ENCODE measurements around the gene EXOC3L4.

The EXOC3L4 gene

DNA sequence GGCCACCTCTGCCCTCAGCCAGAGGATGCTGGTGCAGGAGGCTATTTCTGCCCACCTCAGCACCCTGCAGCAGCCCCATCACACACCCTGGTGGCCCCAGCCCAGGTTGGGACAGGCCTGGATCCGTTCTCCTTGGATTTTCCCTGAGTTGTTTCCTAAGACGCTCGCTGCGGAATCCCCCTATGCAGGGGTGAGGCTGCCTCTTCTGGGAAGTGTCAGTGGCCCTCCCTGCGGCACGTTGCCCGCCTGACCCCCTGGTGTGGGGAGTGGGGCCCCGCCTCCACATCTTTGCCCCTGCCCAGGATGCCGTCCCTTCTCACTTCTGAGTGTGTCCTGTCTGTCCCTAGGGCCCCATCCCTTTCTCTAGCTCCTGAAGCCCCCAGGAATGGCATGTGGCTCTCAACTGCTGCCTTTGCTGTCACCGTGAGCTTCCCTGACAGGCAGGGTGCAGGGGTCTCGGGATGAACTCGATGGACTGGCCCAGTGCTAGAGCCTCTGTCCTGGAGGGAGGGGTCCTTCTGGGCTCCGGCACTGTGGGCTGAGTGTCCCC lies 594 bp upstream of the EXOC3L4 start:
- no peak for TF ChIP-seq EZH2phosphoT487 (IDR thresholded peaks at IDR 0.05; ENCODE audit: low read depth)
- H2AFZ ChIP-seq (ENCODE audit: low read depth, low read length): no peak overlapping the region

DNA sequence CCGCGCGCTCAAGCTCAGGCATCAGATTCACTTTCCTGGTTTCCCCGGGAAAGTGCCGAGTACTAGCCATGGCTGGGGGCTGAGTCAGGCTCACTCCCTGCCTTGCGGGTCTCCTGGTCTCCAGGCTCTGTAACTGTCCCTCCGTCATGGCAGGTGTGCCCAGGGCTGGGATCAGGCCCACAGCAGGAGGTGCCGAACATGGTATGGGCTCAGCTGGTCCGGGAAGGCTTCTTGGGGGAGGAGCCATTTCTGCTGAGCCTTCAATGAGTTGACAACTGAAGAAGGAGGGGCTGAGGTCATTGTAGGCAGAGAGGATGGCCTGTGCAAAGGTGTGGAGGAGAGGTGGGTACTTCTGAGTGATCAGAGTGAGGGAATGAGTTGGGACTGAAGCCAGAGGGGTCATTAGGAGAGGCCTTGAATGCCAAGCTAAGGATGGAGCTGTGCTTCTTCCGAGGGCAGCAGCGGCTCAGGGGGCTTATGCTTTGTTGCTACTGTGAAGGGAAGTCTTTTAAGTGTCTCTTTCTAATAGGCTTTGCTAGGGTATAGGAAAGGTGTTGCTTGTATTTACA lies 769 bp downstream of the EXOC3L4 start:
- Histone ChIP-seq H3K4me1 (ENCODE audit: low read length) (peaks cover 18% of the 10 kb centered on the region), H3K4me2 (ENCODE audit: low read length) (no peak overlapping the region), H3K4me3 (ENCODE audit: low read length) (no peak overlapping the region), H2AFZ (ENCODE audit: low read depth, low read length) (no peak overlapping the region), H3K36me3 (replicated peaks; ENCODE audit: low read depth, low read length) (no peaks in the 10 kb centered on the region), H3K9me3 (ENCODE audit: insufficient read depth, low read length) (no peaks in the 10 kb centered on the region), H3K27me3 (ENCODE audit: low read depth, low read length) (no peaks in the 10 kb centered on the region), H3K9ac (ENCODE audit: low read length) (no peak overlapping the region), H3K79me2 (ENCODE audit: low read length) (no peaks in the 10 kb centered on the region), H3K27ac (ENCODE audit: low read length) (no peak overlapping the region), H4K20me1 (ENCODE audit: insufficient read depth, low read length) (no peaks in the 10 kb centered on the region)
- no peak for TF ChIP-seq EZH2phosphoT487 (IDR thresholded peaks at IDR 0.05; ENCODE audit: low read depth)
- TF ChIP-seq, protein P1, sequence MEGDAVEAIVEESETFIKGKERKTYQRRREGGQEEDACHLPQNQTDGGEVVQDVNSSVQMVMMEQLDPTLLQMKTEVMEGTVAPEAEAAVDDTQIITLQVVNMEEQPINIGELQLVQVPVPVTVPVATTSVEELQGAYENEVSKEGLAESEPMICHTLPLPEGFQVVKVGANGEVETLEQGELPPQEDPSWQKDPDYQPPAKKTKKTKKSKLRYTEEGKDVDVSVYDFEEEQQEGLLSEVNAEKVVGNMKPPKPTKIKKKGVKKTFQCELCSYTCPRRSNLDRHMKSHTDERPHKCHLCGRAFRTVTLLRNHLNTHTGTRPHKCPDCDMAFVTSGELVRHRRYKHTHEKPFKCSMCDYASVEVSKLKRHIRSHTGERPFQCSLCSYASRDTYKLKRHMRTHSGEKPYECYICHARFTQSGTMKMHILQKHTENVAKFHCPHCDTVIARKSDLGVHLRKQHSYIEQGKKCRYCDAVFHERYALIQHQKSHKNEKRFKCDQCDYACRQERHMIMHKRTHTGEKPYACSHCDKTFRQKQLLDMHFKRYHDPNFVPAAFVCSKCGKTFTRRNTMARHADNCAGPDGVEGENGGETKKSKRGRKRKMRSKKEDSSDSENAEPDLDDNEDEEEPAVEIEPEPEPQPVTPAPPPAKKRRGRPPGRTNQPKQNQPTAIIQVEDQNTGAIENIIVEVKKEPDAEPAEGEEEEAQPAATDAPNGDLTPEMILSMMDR (IDR thresholded peaks at IDR 0.05; ENCODE audit: low read depth, low read length): no peak

More for the DNA sequence above, 594 bp upstream of the EXOC3L4 start:
- Histone ChIP-seq H3K9me3 (ENCODE audit: insufficient read depth, low read length) (no peaks in the 10 kb centered on the region), H3K4me3 (ENCODE audit: low read length) (no peak overlapping the region), H3K27ac (ENCODE audit: low read length) (no peak overlapping the region), H4K20me1 (ENCODE audit: insufficient read depth, low read length) (no peaks in the 10 kb centered on the region), H3K36me3 (replicated peaks; ENCODE audit: low read depth, low read length) (no peaks in the 10 kb centered on the region), H3K4me1 (ENCODE audit: low read length) (peaks cover 14% of the 10 kb centered on the region), H3K4me2 (ENCODE audit: low read length) (no peak overlapping the region), H3K9ac (ENCODE audit: low read length) (no peak overlapping the region), H3K27me3 (ENCODE audit: low read depth, low read length) (no peaks in the 10 kb centered on the region), H3K79me2 (ENCODE audit: low read length) (no peaks in the 10 kb centered on the region)

DNA sequence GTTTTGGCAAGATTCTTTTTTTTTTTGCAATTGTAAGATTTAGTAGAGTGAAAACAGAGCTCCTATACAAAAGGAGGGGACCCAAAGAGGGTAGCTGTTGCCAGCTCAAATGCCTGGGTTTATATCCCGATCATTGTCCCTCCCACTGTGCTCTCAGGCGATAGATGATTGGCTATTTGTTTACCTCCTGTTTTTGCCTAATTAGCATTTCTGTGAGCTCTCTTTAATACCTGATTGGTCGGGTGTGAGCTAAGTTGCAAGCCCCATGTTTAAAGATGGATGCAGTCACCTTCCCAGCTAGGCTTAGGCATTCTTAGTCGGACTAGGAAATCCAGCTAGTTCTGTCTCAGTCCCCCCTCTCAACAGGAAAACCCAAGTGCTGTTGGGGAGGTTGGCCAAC lies 1.9 kb downstream of the EXOC3L4 start:
- H3K4me1 ChIP-seq (ENCODE audit: low read length): peaks cover 25% of the 10 kb centered on the region
- H4K20me1 ChIP-seq (ENCODE audit: insufficient read depth, low read length): no peaks in the 10 kb centered on the region
- no peak overlapping the region for H3K4me3 ChIP-seq (ENCODE audit: low read length)
- no peak overlapping the region for H2AFZ ChIP-seq (ENCODE audit: low read depth, low read length)
- H3K27ac ChIP-seq (ENCODE audit: low read length): no peak overlapping the region
- TF ChIP-seq, protein P1 (IDR thresholded peaks at IDR 0.05; ENCODE audit: low read depth, low read length): no peak
- TF ChIP-seq EZH2phosphoT487 (IDR thresholded peaks at IDR 0.05; ENCODE audit: low read depth): no peak
- no peak overlapping the region for H3K4me2 ChIP-seq (ENCODE audit: low read length)
- H3K27me3 ChIP-seq (ENCODE audit: low read depth, low read length): no peaks in the 10 kb centered on the region
- H3K9me3 ChIP-seq (ENCODE audit: insufficient read depth, low read length): no peaks in the 10 kb centered on the region
- H3K36me3 ChIP-seq (replicated peaks; ENCODE audit: low read depth, low read length): no peaks in the 10 kb centered on the region
- H3K9ac ChIP-seq (ENCODE audit: low read length): no peak overlapping the region
- no peaks in the 10 kb centered on the region for H3K79me2 ChIP-seq (ENCODE audit: low read length)

DNA sequence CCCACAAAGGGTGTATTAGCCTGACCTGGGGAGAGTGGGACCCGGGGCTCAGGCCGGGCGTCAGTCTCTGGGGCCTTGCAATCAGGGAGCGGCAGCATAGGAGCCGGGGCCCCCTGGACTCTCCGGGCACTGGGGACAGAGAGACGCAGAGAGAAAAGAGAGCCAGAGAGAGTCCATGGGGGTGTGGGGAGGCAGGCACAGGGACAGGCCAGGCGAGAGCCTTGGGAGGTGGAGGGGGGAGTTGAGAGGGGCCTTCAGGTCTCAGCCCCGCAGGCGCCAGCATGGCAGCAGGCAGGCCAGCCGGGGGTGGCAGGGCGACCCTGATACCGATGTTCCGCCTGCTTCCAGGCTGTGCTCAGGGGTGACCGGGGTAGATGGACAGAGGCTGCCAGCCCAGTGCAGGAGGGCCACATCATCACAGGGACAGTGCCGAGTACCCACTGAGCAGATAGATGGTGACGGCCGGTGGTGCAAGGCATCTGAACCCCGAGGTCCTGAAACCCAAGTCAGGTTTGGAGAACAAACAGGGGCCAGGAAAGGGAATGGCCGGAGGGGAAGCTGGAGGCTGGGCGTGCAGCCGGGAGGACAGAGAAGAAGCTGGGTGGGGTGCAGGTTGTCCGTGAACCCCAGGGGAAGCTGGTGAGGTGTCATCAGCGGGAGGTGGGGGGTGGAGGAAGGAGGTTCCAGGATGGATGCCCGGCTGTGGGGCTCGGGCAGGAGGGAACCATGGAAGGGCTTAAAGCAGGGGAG lies 2.9 kb downstream of the EXOC3L4 start:
- Histone ChIP-seq H3K79me2 (ENCODE audit: low read length) (no peaks in the 10 kb centered on the region), H3K4me2 (ENCODE audit: low read length) (no peak overlapping the region), H3K9ac (ENCODE audit: low read length) (no peak overlapping the region), H2AFZ (ENCODE audit: low read depth, low read length) (no peak overlapping the region), H3K9me3 (ENCODE audit: insufficient read depth, low read length) (no peaks in the 10 kb centered on the region), H3K36me3 (replicated peaks; ENCODE audit: low read depth, low read length) (no peaks in the 10 kb centered on the region), H3K4me1 (ENCODE audit: low read length) (peaks cover 16% of the 10 kb centered on the region), H3K27me3 (ENCODE audit: low read depth, low read length) (no peaks in the 10 kb centered on the region), H4K20me1 (ENCODE audit: insufficient read depth, low read length) (no peaks in the 10 kb centered on the region), H3K27ac (ENCODE audit: low read length) (no peak overlapping the region), H3K4me3 (ENCODE audit: low read length) (no peak overlapping the region)
- no peak for TF ChIP-seq EZH2phosphoT487 (IDR thresholded peaks at IDR 0.05; ENCODE audit: low read depth)
- TF ChIP-seq, protein P1 (IDR thresholded peaks at IDR 0.05; ENCODE audit: low read depth, low read length): no peak

Data from OCI-LY3 (cell line).